H1 (cell line): ENCODE data around the gene MRPL32.
A peak's percentile ranks its signal among the peaks of the same experiment; 100 is the strongest.

Source experiments
- GTF2F1 ChIP-seq: IDR thresholded peaks from 2 replicates; pipeline ENCODE4 v1.6.1; 2012; ENCODE audit warnings: low read depth, low read length, improper control_type of control experiment, borderline replicate concordance
- POLR2AphosphoS5 ChIP-seq: IDR thresholded peaks from 2 replicates; pipeline ENCODE4 v1.6.1; 2011; ENCODE audit warnings: low read depth, low read length
- RNF2 ChIP-seq: fragments of 200-900, 300-1000 bp; sonication (generic); IDR thresholded peaks from 2 replicates; pipeline ENCODE4 v1.7.1; 2016; ENCODE audit warnings: borderline replicate concordance, low read depth, mild to moderate bottlenecking, antibody characterized with exemption, low read length; ENCODE audit not compliant: poor library complexity, severe bottlenecking; ENCODE audit errors: missing control alignments
- TF ChIP-seq, protein P1 (sequence below), 3 experiments: IDR thresholded peaks; 1 replicate in 2 of 3; 2 replicates in 1 of 3; pipeline versions ENCODE4 v1.5.1 to v1.6.1; 2011; ENCODE audit warnings: low read length in 3 of 3, mild to moderate bottlenecking in 3 of 3, inconsistent platforms in 2 of 3, low read depth in 1 of 3, moderate library complexity in 1 of 3; ENCODE audit not compliant: insufficient read depth in 1 of 3; ENCODE audit errors: control extremely low read depth in 1 of 3

DNA sequence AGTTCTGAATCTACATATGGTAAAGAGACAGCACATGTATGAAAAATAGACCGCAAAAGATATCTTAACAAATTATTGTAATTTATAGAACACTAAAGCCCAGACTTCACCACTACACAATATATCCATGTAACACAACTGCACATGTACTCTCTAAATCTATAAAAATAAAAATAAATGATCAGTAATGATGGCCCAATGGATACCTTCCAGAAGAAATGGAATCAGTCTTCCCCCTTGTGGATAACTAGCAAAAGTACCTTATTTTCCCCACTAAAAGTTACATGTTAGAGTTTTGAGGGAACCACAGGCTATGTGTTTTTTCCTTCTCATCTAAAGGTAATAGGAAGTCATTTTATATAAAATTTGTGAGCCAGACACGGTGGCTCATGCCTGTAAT, 46.0 kb upstream of the MRPL32 start:
- no peak for TF ChIP-seq POLR2AphosphoS5
- TF ChIP-seq GTF2F1 = no peak
- TF ChIP-seq, protein P1, sequence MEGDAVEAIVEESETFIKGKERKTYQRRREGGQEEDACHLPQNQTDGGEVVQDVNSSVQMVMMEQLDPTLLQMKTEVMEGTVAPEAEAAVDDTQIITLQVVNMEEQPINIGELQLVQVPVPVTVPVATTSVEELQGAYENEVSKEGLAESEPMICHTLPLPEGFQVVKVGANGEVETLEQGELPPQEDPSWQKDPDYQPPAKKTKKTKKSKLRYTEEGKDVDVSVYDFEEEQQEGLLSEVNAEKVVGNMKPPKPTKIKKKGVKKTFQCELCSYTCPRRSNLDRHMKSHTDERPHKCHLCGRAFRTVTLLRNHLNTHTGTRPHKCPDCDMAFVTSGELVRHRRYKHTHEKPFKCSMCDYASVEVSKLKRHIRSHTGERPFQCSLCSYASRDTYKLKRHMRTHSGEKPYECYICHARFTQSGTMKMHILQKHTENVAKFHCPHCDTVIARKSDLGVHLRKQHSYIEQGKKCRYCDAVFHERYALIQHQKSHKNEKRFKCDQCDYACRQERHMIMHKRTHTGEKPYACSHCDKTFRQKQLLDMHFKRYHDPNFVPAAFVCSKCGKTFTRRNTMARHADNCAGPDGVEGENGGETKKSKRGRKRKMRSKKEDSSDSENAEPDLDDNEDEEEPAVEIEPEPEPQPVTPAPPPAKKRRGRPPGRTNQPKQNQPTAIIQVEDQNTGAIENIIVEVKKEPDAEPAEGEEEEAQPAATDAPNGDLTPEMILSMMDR (IDR thresholded peaks at IDR 0.05; ENCODE audit: control extremely low read depth in 1 of 3, insufficient read depth in 1 of 3, low read depth in 1 of 3, low read length in 3 of 3) = peak in 1 of 3 experiments; percentile 46; a peak in 2 of 4 replicates
- no peak for TF ChIP-seq RNF2
